ENCODE results near the gene AQR.

GRCh38 chr15:34841262-34841725, 128.2 kb downstream of the AQR start:
- no peak for TF ChIP-seq TCF4 (CRISPR knock-in tag; IDR thresholded peaks at IDR 0.05; ENCODE audit: borderline replicate concordance)
- TF ChIP-seq GLIS3 (CRISPR knock-in tag; IDR thresholded peaks at IDR 0.05), result no peak
- no peak for TF ChIP-seq ARNTL (CRISPR knock-in tag; IDR thresholded peaks at IDR 0.05; ENCODE audit: borderline replicate concordance, low read depth)
- TF ChIP-seq RARB (CRISPR knock-in tag; IDR thresholded peaks at IDR 0.05), result no peak
- no peak for TF ChIP-seq CSDC2 (CRISPR knock-in tag; IDR thresholded peaks at IDR 0.05)
- no peak for TF ChIP-seq PATZ1 (CRISPR knock-in tag; IDR thresholded peaks at IDR 0.05; ENCODE audit: borderline replicate concordance)
- TF ChIP-seq ESRRG (CRISPR knock-in tag; IDR thresholded peaks at IDR 0.05), result no peak
- TF ChIP-seq ZFP30 (CRISPR knock-in tag; IDR thresholded peaks at IDR 0.05), result no peak
- TF ChIP-seq OSR1 (CRISPR knock-in tag; IDR thresholded peaks at IDR 0.05), result no peak
- TF ChIP-seq CREB5 (CRISPR knock-in tag; IDR thresholded peaks at IDR 0.05; ENCODE audit: low read depth), result no peak
- TF ChIP-seq ZNF70 (CRISPR knock-in tag; IDR thresholded peaks at IDR 0.05), result no peak
